GM12874 (cell line): Measurements from ENCODE around the gene TPST1.

Experiments used
- CTCF ChIP-seq: IDR thresholded peaks from 2 replicates; pipeline ENCODE4 v1.5.1; 2011; ENCODE audit warnings: low read depth, mild to moderate bottlenecking, control low read depth, low read length, moderate library complexity; ENCODE audit not compliant: insufficient read depth

Gene TPST1

GRCh38 chr7:66193146-66193725 is 11.9 kb upstream of the TPST1 start:
- TF ChIP-seq CTCF, result no peak

- no peak for TF ChIP-seq CTCF
These were observed 6.7 kb upstream of the TPST1 start for GRCh38 chr7:66198469-66198868.

- TF ChIP-seq CTCF, result no peak
These were observed 6.2 kb upstream of the TPST1 start for GRCh38 chr7:66198956-66199355.

- no peak for TF ChIP-seq CTCF
These were observed 2.7 kb upstream of the TPST1 start for GRCh38 chr7:66202441-66202840.

GRCh38 chr7:66205741-66206090 is 582 bp downstream of the TPST1 start:
- no peak for TF ChIP-seq CTCF

GRCh38 chr7:66206119-66206933 is 1.2 kb downstream of the TPST1 start:
- no peak for TF ChIP-seq CTCF

GRCh38 chr7:66206934-66207240 is 1.8 kb downstream of the TPST1 start:
- TF ChIP-seq CTCF, result no peak
